Spleen (tissue), 11 donors: Measurements from ENCODE around the gene GATD1. TPM values are rescaled to one million over a fixed set of nuclear protein-coding genes. Genes with fewer than 3 reads are reported as not detected.

Experiments used
- DNase-seq: peaks from one replicate; pipeline ENCODE4 v3.0.0-alpha.2; 2020
- H3K27ac ChIP-seq, 8 donors: fragments of 200-600 bp; sonication (generic) in 7 of 8; 1 replicate in 4 of 8; 2 replicates in 4 of 8; pipeline versions ENCODE4 v1.5.0 to v1.8.0; 2016 to 2021; ENCODE audit warnings: inconsistent platforms in 4 of 8, mild to moderate bottlenecking in 4 of 8, moderate library complexity in 1 of 8
- H3K27me3 ChIP-seq, 7 donors: fragments of 200-600 bp; sonication (generic) in 6 of 7; replicated peaks in 1 of 7; 1 replicate in 4 of 7; 2 replicates in 3 of 7; pipeline versions ENCODE4 v1.5.0 to v1.8.0; 2016 to 2021; ENCODE audit warnings: inconsistent platforms in 3 of 7, mild to moderate bottlenecking in 1 of 7
- H3K36me3 ChIP-seq, 6 donors: fragments of 200-600 bp; sonication (generic) in 5 of 6; 1 replicate in 4 of 6; 2 replicates in 2 of 6; pipeline versions ENCODE4 v1.5.0 to v1.8.0; 2016 to 2021; ENCODE audit warnings: inconsistent platforms in 2 of 6
- H3K4me1 ChIP-seq, 6 donors: fragments of 200-600 bp; sonication (generic) in 5 of 6; 1 replicate in 3 of 6; 2 replicates in 3 of 6; pipeline versions ENCODE4 v1.5.0 to v1.8.0; 2016 to 2021; ENCODE audit warnings: inconsistent platforms in 3 of 6
- H3K4me3 ChIP-seq, 8 donors: fragments of 200-600 bp; sonication (generic) in 7 of 8; 1 replicate in 4 of 8; 2 replicates in 4 of 8; pipeline versions ENCODE4 v1.5.0 to v1.8.0; 2016 to 2021; ENCODE audit warnings: inconsistent platforms in 4 of 8, mild to moderate bottlenecking in 4 of 8, moderate library complexity in 2 of 8
- H3K9me3 ChIP-seq, 8 donors: fragments of 200-600 bp; sonication (generic) in 7 of 8; 1 replicate in 4 of 8; 2 replicates in 4 of 8; pipeline versions ENCODE4 v1.5.0 to v1.8.0; 2016 to 2021; ENCODE audit warnings: inconsistent platforms in 4 of 8
- POLR2A ChIP-seq, 3 donors: fragments of 450-650 bp; IDR thresholded peaks; one replicate each; pipeline ENCODE4 v1.5.1; 2017; ENCODE audit warnings: antibody characterized with exemption in 3 of 3, mild to moderate bottlenecking in 1 of 3
- POLR2AphosphoS5 ChIP-seq, 3 donors: sonication (generic); formaldehyde crosslinking; IDR thresholded peaks; one replicate each; pipeline ENCODE4 v1.5.1; 2017; ENCODE audit warnings: antibody characterized with exemption in 3 of 3
- WGBS, 5 donors: extraction: QIAGEN DNeasy Blood & Tissue Kit in 3 of 5; methylation state at CpG; one replicate each; pipeline versions ENCODE4 v1.1.5 to v1.1.7; 2013 to 2018; 5-methylcytosine and 5-hydroxymethylcytosine counted together
- intact Hi-C: fragments of 100-400 bp; cut with DNase I; formaldehyde crosslinking; loops from one replicate; pipeline ENCODE4 v1.15.0; 2023; ENCODE audit warnings: low total_unique reads
- polyA plus RNA-seq, 3 donors: library from polyadenylated mRNA; stranded (reverse); fragments of 200-250 nt; gene quantifications; one replicate each; pipeline ENCODE4 v1.2.1, GENCODE V29; 2013
- total RNA-seq, 7 donors: library from RNA; depleted of rRNA in 3 of 7; stranded (reverse); fragments of >200 nt in 3 of 7; fragmentation: NEBNext Ultra II Directional in 4 of 7; extraction: Animal tissue kit (Norgen Biotek cat#: 25700) in 4 of 7; gene quantifications; one replicate each; pipeline versions ENCODE4 v1.1.0 to v1.2.1, GENCODE V29; 2016 to 2021
- TF ChIP-seq, protein P1 (sequence below), 11 experiments: fragments of 200-600 bp in 7 of 11; fragments of 450-650 bp in 4 of 11; sonication (generic) in 4 of 11; IDR thresholded peaks in 8 of 11; conservative IDR thresholded peaks in 3 of 11; 1 replicate in 7 of 11; 2 replicates in 4 of 11; pipeline versions ENCODE4 v1.4.0 to v1.8.0; 2016 to 2021; ENCODE audit warnings: antibody characterized with exemption in 11 of 11, inconsistent platforms in 4 of 11, mild to moderate bottlenecking in 1 of 11
- donor health status: healthy with polysubstance abuse.
- donor health status: DM: no; HTN: no; CAD: no; lungs with moderate emphysema.
- donor health status: DM: no; HTN: no; CAD: no.
- donor health status: Bipolar disorder and iron deficiency.
- donor health status: healthy.
- donor health status: DM: no; HTN: no; CAD: no.
- donor health status: DM: yes; HTN: yes; CAD: no.

Gene GATD1
- total and polyA plus RNA-seq, 10 donors: 13.9 to 56.4 (median 35.9) TPM

DNA sequence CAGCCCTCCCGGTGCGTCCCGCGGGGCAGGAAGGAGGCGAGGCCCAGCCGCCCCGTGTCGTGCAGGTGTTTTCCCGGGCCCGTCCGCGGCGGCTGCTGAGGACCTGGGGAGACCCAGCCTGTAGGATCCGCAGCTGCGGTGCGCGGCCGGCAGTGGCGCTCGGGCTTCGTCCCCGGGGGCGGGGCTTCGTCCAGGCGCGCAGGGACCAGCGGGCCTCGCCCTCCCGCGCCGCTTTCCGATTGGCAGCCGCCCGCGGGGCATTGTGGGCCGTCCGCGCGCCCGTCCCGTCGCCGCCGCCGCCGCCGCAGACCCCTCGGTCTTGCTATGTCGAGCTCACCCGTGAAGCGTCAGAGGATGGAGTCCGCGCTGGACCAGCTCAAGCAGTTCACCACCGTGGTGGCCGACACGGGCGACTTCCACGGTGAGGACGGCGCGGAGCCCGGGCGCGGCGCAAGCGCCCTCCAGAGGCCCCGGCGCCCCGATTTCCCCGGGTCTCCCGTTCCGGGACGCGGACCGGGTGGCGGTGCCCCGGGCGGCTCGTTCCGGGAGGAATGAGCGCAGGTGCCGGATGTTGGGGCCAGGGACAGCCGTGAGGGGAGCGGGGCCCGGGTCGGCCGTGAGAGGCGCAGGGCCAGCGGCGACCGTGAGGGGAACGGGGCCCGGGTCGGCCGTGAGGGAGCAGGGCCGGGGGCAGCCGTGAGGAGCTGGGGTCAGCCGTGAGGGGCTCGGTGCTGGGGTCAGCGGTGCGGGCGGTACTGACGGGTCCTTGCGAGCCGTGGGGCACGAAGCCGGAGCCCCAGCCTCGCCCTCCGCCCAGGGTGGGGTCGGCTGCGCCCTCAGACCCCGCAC, 29.9 kb downstream of the GATD1 start, which contains the start of gene TALDO1:
Gene TALDO1 (plus strand): TSS at position 307 of the 849 bp plus-strand sequence. CDS start 18 bp downstream, at position 325.
- WGBS, 5 donors: 0 to 1% (median 1%) methylated on average over 13 to 112 of the region's 112 CpGs
- H3K36me3 ChIP-seq: peaks cover 0 to 23% (median 1%) of the 10 kb centered on the region in 6 donors
- H3K27me3 ChIP-seq: no peaks in the 10 kb centered on the region
- DNase-seq: peak; percentile 98
- H3K9me3 ChIP-seq: no peaks in the 10 kb centered on the region
- H3K4me3 ChIP-seq: peak within 1 kb of the TSS; percentile 85 to 98 (median 96)
- H3K4me1 ChIP-seq: peaks cover 21 to 70% (median 43%) of the 10 kb centered on the region in 6 donors
- TF ChIP-seq POLR2A (IDR thresholded peaks at IDR 0.05) (peak in 1 of 3 donors; percentile 44), POLR2AphosphoS5 (IDR thresholded peaks at IDR 0.05) (peak; percentile 86 to 90 (median 89))
- TF ChIP-seq, protein P1, sequence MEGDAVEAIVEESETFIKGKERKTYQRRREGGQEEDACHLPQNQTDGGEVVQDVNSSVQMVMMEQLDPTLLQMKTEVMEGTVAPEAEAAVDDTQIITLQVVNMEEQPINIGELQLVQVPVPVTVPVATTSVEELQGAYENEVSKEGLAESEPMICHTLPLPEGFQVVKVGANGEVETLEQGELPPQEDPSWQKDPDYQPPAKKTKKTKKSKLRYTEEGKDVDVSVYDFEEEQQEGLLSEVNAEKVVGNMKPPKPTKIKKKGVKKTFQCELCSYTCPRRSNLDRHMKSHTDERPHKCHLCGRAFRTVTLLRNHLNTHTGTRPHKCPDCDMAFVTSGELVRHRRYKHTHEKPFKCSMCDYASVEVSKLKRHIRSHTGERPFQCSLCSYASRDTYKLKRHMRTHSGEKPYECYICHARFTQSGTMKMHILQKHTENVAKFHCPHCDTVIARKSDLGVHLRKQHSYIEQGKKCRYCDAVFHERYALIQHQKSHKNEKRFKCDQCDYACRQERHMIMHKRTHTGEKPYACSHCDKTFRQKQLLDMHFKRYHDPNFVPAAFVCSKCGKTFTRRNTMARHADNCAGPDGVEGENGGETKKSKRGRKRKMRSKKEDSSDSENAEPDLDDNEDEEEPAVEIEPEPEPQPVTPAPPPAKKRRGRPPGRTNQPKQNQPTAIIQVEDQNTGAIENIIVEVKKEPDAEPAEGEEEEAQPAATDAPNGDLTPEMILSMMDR (IDR thresholded peaks at IDR 0.05 in 8 of 11, conservative IDR thresholded peaks at IDR 0.05 in 3 of 11): peak in 7 of 11 experiments; percentile 21 to 67 (median 48)
- peak within 1 kb of the TSS; percentile 58 to 99 (median 91) for H3K27ac ChIP-seq
- intact Hi-C loops: no loop called here

DNA sequence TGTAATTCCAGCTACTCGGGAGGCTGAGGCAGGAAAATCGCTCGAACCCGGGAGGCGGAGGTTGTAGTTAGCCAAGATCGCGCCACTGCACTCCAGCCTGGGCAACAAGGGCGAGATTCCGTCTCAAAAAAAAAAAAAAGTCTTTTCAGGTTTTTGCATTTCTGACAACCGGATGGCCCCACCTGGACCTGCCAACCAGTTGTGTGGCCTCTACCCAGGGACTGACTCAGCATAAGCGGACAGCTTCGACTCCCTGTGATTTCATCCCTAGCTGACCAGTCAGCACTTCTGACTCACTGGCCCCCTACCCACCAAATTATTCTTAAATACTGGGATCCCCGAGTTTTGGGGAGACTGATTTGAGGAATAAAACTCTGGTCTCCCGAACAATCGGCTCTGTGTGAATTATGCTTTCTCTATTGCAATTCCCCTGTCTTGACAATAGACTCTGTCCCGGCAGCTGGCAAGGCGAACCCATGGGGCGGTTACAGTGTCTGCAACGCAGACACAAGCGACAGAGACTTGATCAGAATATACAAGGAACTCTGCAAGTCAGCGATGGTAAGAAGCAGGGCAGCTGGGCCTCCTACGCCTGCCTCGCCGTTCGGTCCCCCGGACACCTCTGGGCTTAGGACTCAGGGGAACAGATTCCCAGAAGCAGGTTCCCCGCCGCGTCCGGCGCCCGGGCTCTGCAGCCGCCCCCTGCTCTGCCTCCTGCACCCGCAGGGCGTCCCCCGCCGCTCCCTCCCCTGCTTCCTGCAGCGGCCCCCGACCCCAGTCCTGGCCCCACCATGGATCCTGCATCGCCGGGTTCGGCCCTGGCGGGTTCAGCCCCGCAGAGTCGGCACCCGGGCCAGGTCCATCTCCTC, 30.8 kb downstream of the GATD1 start:
- TF ChIP-seq, protein P1 (IDR thresholded peaks at IDR 0.05 in 8 of 11, conservative IDR thresholded peaks at IDR 0.05 in 3 of 11): no peak
- no peak for TF ChIP-seq POLR2AphosphoS5 (IDR thresholded peaks at IDR 0.05)
- TF ChIP-seq POLR2A (IDR thresholded peaks at IDR 0.05): no peak
- Histone ChIP-seq H3K4me1 (peaks cover 21 to 62% (median 41%) of the 10 kb centered on the region in 6 donors), H3K36me3 (peaks cover 0 to 15% (median 0%) of the 10 kb centered on the region in 6 donors), H3K27ac (peak overlapping the region in 7 of 8 donors; percentile 86 to 99 (median 92)), H3K4me3 (peak overlapping the region; percentile 85 to 98 (median 96)), H3K27me3 (no peaks in the 10 kb centered on the region), H3K9me3 (no peaks in the 10 kb centered on the region)
- 23 to 41% (median 28%) methylated on average over 26 to 46 of the region's 46 CpGs for WGBS, 5 donors
- DNase-seq: peak; percentile 67
- intact Hi-C loops: no loop called here

DNA sequence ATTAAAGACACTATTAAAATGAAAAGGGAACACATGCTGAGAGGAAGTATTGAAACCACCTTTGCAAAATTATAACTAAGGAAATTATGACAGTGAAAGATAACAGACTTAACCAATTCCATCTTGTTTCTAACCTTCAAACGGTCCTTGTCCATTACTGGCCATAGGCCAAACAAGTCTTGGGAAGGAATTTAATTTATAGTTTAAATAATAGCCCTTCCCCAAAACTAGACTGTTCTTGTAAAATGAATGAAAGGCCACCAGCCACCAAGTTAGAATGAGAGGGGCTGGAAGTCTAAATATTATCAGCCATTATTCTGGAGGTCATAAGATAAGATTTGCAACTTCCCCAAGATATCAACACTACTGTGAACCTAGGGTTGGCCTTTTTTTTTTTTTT, 31.9 kb downstream of the GATD1 start:
- H3K4me1 ChIP-seq: peaks cover 21 to 51% (median 36%) of the 10 kb centered on the region in 6 donors
- TF ChIP-seq, protein P1 (IDR thresholded peaks at IDR 0.05 in 8 of 11, conservative IDR thresholded peaks at IDR 0.05 in 3 of 11): no peak
- TF ChIP-seq POLR2AphosphoS5 (IDR thresholded peaks at IDR 0.05) (no peak), POLR2A (IDR thresholded peaks at IDR 0.05) (no peak)
- WGBS, 5 donors: 9 to 23% (median 17%) methylated on average over 1 of the region's 1 CpG
- no peak for DNase-seq
- H3K9me3 ChIP-seq: no peaks in the 10 kb centered on the region
- H3K4me3 ChIP-seq: no peak overlapping the region
- peaks cover 0 to 4% (median 0%) of the 10 kb centered on the region in 6 donors for H3K36me3 ChIP-seq
- intact Hi-C loops: no loop called here
- H3K27me3 ChIP-seq: no peaks in the 10 kb centered on the region
- H3K27ac ChIP-seq: peak overlapping the region in 3 of 8 donors; percentile 26 to 99 (median 97)
